GM18868 (cell line): Measurements from ENCODE around the gene LCE1E.

Experiments used
- ATAC-seq: cut with Tn5 transposase; IDR thresholded peaks from one replicate; pipeline ENCODE4 v1.9.1; 2021; ENCODE audit warnings: mild to moderate bottlenecking, moderate library complexity; ENCODE audit not compliant: unreplicated experiment

The LCE1E gene, protein sequence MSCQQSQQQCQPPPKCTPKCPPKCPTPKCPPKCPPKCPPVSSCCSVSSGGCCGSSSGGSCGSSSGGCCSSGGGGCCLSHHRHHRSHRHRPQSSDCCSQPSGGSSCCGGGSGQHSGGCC

DNA sequence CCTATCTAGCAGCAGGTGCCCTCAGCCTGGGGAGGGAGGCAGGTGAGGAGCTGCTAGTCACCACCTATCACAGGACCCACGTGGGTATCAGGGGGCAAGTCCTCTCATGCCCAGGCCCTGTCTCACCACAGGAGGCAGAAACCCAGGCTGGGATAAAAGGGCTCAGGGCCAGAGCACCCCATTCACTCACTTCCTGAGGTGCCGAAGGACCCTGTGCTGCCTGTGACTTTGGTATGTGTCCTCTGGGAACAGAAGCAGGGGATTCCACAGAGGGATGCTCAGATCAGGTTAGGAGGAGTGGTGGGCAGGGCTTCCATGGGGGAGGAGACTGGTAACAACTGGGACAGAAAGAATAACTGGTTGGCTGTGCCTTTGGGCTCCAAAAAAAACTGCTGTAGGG is at the start of gene LCE1E:
TSS of gene LCE1E (plus strand) at position 181 of the 400 bp plus-strand sequence. CDS start 1,043 bp downstream, outside the sequence.
- no peak for ATAC-seq

DNA sequence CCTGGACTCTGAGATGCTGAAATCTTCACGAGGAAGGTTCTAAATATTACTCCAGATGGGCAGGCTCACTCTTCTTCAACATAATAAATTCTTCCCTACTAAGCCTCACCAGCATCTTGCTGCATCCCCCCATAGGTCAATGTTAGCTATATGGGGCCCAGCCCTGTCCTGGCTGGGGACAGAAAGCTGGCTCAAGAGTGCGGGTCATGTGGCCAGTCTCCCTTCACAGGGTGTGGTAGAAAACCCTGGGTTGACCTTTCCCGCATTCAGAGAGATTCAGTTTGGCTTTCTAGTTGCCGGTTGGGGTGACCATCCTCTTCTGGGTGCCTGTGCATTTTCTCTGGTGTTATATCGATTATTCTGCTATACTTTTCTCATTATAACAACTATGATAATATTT is 48.1 kb upstream of the LCE1E start:
- no peak for ATAC-seq

DNA sequence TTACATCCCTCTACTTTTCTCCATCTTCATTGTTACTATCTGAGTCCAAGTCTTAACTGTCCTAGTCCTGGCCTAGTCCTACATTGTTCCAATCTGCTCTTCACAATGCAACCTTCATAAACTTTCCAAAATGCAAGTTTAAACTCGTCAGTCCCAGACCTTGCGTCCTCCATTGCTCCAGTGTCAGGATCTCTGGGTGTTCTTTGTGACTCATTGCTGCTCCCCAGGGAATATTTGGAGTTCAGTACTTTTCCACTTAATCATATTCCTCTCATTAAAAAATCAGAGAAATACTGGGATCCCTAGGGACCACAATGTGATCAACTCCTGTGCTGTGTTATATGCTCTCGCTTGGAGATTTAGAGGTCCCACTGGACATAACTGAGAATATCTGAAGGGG is 46.2 kb upstream of the LCE1E start:
- ATAC-seq, result no peak

DNA sequence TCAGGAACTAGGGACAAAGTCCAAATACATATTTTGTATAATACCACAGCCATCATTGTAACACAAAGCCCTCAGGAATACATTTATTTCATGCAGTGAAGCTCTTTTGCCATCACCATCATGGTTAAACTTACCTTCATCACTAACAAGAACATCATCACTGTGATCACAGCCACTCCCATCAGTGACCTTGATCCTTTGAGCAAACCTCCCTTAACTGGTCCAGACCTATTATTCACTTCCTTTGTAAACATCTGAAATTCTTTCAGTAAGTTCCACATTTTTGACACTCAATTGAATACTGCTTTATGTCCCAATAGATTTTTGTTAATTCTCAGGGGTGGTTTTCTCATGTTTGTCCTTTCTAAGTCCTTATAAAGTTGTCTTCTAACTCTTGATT is 44.4 kb upstream of the LCE1E start:
- no peak for ATAC-seq

DNA sequence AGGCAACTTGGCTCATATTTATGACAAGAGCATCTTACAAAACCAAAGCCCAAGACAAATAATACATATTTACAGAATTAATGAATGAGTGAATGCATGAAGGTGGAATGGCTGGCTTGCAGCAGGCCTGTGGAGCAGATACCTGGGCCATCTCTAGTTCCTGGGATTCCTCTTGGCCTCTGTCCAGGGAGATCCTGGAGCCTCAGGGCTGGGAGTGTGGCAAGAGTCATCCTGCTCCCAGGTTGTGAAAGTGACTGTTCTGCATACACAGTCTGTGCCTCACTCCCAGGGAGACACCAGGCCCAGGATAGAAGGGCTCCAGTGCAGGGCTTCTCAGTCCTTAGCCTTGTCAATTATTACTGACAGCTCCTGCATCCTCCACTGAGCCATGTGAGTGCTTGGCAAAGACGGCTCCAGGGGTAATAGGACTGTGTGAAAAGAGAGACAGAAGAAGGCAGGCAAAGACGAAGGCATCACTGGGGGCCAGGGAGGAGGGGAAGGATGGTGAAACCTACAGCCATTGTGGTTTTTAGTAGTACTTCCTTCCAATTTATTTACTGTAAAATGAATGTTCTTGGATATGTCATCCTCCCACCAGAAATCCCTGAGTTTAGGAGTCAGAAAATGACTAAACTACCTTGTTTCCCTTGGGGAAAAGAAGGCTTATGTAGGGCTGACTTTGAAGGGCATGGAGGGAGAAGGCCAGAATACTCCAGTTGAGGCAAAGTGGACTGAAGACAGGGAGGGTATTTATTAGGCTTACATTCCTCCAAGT is 42.5 kb upstream of the LCE1E start:
- no peak for ATAC-seq

DNA sequence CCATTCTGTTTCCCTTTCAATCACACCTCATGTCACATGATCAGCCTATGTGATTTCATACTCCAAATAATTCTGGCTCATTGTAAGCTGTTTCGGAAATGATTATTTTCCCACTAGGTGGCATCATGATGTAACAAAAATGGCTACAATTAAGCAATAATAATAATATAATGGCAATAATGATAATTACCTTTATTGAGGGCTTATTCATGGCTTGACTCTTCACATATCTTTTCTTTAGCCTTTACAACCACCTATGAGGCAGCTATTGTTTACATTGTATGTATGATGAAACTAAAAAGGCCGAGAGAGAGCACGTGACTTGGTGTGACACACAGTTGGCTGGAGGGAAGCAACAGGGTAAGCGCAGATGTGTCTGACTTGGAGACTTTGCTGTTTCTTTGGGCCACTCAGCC is 40.8 kb upstream of the LCE1E start:
- no peak for ATAC-seq

DNA sequence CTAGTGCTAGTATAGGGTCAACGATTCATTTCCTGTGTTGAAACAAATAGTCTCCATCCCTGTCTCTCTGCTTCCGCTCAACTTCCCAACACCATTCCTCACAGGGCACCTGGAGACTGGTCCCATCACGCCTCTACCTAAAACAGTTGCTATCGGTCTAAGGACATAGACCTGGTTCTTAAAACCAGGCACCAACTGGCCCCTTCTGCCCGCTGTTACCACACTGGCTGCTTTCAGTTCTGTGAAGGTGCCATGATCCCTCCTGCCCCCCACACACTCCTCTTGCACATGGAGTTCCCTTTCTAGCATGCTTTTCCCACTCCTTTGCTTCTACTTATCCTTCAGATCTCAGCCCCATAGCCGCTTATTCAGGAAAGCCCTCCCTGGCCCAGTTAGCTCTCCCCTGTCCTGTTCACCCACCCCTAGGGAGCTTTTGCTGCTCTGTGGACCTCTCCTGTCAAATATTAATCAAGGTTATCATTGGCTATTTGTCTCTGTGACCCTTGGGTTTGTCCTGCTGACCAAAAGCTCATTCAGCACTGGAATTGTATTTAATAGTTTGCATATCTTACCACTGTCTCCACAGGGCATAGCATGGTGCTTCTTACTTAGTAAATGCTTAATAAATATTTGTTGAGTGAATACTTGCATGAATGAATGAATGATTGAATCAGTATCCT is 40.2 kb upstream of the LCE1E start:
- ATAC-seq, result no peak

DNA sequence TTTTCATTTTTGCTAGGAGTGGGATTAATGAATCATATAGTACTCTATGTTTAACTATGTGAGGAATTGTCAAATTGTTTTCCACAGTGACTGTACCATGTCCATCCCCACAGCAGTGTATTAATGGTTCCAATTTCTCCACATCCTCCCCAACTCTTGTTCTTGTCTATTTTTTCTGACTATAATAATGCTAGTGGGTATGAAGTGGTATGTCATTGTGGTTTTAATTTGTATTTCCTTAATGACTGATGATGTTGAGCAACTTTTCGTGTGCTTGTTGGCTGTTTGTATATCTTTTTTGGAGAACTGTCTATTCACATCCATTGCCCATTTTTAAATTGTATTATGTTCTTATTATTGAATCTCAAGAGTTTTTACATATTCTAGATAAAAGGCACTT is 38.2 kb upstream of the LCE1E start:
- ATAC-seq, result no peak

DNA sequence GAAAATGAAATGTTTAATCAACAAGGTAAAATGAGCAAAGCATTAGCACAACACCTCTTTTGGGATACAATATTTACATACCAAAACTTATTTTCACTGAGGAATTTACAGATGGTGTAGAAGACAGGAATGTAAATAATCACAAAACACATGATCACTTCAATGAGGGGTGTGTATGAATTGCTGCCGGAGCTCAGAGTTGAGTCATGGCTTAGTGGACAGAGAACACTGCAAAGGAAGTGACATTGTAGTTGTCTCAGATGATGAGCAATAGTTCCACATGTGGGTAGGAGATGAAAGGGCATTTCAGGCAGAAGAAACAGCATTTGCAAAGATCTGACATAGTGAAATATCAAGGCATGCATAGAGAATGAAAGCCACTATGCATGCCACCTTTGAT is 33.8 kb upstream of the LCE1E start:
- no peak for ATAC-seq

DNA sequence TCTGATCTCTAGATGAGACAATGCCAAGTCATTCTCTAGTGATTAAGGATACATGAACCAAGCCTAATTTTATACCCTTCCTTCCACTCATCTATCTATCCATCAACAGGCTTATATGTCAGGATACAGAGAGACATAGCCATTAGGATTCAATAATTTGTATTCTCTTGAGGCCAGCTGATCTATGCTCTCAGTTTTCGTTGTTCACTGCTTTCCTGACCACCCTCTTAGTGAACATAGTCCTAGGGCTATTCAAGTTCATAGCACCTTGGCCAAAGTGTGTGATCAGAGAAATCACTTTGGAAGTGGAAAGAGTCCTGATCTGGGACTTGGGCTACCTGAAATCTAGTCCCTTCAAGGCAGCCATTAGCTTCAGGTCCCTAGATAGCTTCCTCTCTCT is 32.5 kb upstream of the LCE1E start:
- no peak for ATAC-seq

DNA sequence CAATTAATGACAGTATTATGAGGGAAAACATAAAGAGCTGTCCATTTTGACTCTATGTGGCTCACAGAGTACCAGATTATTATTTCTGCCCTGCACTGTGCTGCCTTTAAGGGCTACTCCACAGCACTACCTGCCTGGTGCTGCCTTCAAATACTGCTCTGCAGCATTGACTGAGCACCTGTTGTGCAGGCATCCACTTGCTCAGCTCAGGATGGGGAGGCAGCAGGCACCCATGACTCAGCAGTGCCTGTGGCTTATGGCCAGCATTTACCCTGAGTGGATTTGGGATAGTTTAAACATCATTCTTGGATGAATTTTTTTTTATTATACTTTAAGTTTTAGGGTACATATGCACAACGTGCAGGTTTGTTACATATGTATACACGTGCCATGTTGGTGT is 29.2 kb upstream of the LCE1E start:
- ATAC-seq, result no peak

DNA sequence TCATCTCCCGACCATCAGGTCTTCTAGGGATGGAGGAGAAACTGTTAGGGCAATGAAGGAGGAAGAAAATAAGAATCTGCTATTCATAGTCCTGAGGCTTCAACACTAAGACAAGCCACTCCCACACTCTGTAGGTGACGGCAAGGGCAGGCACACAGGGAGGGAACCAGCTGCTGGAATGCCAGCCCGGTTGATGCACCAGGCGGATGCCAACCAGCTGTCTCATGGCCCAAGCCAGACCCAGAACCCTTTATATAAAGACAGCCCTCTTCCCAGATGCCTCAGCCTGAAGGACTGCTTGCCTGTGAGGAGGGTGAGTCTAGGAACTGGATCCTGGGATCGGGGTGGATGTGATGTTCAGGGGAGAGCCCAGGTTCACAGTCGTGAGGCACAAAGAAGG is 28.3 kb upstream of the LCE1E start, which contains the start of gene KPRP:
TSS of gene KPRP (plus strand) at position 279 of the 400 bp plus-strand sequence. CDS start 1,564 bp downstream, outside the sequence.
- no peak for ATAC-seq

DNA sequence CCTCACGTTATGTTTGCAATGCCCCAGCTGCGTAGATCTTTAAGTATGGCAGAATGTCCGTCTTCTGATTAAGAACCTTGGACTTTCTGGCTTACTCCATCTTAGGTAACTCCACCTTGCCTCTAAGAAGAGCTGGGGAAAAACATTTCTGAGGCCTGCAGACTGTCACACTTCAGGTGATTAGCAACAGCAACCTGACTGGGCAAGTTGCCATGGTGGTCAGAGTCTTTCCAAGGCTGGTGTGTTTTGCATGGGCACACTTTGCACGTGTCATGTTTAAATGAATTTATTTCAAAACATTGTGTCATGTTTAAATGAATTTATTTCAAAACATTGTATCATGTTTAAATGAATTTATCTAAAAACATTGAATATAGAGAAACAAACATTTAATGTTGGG is 27.4 kb upstream of the LCE1E start:
- ATAC-seq, result no peak

DNA sequence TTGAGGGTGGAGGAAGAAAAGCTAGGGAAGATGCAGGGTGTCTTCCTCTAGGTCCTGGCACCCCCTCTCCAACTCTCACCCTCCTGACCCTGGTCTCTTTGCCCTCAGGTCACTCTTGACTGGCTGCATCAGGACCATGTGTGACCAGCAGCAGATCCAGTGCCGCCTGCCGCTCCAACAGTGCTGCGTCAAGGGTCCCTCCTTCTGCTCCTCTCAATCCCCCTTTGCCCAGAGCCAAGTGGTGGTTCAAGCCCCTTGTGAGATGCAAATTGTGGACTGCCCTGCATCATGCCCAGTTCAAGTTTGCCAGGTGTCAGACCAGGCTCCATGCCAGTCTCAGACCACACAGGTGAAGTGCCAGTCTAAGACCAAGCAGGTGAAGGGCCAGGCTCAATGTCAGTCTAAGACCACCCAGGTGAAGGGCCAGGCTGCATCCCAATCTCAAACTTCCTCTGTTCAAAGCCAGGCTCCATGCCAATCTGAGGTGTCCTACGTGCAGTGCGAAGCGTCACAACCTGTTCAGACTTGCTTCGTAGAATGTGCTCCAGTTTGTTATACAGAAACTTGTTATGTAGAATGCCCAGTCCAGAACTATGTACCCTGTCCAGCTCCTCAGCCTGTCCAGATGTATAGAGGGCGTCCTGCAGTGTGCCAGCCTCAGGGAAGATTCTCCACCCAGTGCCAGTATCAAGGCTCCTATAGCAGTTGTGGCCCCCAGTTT is 26.4 kb upstream of the LCE1E start:
- no peak for ATAC-seq

DNA sequence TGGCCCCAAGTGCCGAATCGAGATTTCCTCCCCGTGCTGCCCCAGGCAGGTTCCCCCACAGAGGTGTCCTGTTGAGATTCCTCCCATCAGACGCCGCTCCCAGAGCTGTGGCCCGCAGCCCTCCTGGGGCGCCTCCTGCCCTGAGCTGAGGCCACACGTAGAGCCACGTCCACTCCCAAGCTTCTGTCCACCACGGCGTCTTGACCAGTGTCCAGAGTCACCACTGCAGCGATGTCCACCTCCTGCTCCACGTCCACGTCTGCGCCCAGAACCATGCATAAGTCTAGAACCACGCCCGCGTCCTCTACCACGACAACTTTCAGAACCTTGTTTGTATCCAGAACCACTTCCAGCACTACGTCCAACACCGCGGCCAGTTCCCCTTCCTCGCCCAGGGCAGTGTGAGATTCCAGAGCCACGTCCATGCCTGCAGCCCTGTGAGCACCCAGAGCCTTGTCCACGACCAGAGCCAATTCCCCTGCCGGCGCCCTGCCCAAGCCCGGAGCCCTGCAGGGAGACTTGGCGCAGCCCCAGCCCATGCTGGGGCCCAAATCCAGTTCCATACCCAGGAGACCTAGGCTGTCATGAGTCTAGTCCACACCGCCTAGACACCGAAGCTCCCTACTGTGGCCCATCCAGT is 25.4 kb upstream of the LCE1E start:
- no peak for ATAC-seq

DNA sequence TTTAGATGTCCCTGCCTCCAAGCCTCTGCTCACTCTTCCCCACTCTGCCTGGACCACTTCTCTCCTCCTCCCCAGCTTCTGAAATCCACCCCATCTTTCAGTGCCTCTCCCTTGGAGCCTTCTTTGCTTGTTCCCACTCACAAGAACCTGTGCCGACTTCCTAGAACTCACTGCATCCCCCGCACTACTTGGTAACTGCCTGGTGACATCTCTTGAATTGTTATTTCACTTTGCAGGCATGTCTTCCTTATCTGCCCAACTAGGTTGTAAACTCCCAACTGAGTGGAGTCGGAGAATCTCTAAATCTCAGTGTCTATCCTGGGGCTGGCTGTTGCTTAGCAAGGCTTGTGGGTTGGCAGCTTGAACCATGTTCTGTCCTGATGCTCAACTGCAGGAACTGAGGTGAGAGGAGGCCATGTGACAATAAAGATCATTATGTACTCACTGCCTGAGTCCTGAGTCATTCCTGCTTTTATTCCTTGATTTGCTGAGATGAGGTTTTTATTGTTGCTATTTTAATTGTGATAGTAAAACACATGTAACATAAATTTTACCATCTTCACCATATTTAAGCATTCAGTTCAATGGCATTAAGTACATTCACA is 24.3 kb upstream of the LCE1E start:
- ATAC-seq, result no peak

DNA sequence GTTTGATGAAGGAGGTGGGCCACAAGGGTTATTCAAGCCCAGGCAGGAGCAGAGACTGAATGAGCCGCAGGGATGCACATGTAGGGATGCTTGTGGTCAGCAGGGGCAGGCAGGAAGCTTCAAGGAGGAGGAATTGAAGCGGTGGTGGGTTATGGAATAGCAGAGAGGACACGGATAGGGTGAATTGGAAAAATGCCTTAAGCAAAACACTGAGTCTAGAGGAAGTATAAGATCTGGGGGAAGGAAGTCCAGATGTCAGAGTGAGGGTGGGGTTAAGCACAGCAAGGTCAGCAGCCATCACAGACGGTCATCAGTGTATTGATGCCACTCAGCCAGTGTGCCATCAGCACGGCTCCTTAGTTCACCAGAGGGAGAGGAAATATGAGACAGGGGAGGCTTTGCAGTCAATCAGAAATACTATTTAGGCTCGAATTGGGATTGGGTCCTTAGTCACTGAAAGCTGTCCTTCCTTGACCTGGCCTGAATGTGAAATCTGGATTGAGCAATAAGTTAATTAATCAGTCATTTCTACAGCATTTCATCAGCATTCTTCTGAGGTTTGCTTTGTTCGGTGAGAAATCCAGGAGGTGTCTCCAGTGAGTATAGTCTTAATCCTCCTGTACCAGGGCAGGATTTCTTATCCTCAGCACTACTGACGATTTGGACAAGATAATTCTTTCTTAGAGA is 17.1 kb upstream of the LCE1E start:
- ATAC-seq, result no peak

DNA sequence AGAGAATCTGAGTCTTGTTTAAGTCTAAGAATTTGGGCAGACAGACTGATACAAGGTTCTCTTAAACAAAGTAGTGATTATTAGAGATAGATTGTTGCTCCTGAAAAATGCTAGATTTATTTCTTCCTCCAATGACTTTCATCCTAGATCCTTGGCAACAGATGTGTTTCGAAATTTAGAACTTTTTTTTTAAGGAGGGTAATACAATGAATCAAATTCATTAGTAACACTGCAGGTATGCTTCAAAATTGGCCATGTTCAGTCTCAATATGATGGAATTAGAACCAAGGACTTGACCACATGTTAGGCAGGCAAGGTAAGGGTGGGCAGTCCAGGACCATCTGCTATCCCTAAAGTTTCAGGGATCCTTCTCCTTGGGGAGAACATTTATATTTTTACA is 15.6 kb upstream of the LCE1E start:
- ATAC-seq, result no peak

DNA sequence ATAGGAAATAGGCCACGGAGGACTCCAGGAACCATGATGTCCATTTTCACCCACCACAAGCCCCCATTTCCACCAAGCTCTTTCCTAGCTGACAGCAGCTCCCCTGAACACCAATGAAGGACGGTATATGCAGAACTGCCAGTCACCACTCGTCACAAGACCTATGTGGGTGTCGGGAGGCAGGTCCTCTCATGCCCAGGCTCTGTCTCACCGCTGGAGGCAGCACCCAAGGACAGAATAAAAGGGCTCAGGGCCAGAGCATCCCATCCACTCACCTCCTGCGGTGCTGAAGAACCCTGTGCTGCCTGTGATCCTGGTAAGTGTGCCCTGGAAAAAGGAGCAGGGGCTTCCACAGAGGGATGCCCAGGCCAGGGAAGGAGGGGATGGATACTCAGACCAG is 11.2 kb upstream of the LCE1E start, which contains the start of gene LCE1F:
TSS of gene LCE1F (plus strand) at position 266 of the 400 bp plus-strand sequence. CDS start 1,232 bp downstream, outside the sequence.
- ATAC-seq, result no peak

DNA sequence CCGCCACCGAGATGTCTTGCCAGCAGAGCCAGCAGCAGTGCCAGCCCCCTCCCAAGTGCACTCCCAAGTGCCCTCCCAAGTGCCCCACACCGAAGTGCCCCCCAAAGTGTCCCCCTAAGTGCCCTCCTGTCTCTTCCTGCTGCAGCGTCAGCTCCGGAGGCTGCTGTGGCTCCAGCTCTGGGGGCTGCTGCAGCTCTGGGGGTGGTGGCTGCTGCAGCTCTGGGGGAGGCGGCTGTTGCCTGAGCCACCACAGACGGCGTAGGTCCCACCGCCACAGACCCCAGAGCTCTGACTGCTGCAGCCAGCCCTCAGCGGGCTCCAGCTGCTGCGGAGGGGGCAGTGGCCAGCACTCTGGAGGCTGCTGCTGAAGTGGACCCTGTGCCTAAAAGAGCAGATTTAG is 9.7 kb upstream of the LCE1E start:
- no peak for ATAC-seq
